NCI-H526 treated with DMSO at 0.1 percent for 48 hours (cell line): ENCODE results near the gene RAP1GAP2.
"Not testable (repeated sequence)": the region's sequence is repeated elsewhere in the genome, so short reads cannot be mapped to it uniquely, and the experiment has no call there.

Experiments
- DNase-seq: peaks from one replicate; lab custom pipeline; 2025; lab: John Stamatoyannopoulos, UW

Gene RAP1GAP2

DNA sequence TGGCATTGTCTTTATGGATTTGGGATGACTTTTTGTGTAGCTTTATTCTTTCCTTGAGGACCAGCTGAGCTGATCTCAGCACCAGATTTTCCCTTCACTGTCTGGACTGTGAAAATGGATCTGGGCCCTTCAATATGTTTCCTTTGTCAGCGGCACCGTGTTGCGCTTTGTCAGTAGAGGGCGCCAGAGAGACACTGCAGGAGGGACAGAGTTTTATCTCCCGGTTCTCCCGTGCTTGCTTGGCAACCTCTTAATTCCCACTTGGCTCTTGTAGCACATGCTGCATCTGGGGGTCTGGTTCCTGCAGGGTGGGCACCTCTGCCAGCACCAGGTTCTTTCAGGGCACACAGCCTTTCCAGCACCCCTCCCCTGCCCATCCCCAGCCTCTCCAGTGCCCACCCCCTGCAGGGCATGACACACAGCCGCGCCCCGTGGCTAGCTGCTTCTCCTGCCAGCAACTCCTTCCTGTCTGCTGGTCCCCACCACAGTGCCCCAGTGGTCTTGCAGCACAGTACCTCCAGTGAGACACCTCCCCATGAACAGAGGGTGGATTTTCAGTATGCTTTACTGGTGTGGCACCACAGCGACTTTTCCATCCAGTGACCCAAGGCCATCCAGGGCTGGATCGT, 247.6 kb downstream of the RAP1GAP2 start:
- no peak for DNase-seq

DNA sequence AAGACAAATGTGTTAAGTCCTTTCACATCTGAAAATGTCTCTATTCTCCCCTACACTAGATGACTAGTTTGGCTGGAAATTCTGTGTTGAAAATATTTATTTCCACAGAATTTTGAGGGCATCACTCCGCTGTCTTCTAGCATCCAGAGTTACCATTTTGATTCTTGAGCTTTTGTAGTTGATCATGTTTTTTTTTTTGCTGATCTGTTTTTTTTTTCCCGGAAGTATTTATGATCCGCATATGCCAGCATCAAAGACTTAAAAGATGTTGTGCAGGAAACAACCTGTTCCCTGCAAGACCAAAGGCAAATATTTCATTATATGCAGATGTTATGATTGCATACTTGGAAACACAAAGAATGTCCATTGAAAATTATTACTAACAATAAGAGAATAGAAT, 250.5 kb downstream of the RAP1GAP2 start:
- DNase-seq: no peak

DNA sequence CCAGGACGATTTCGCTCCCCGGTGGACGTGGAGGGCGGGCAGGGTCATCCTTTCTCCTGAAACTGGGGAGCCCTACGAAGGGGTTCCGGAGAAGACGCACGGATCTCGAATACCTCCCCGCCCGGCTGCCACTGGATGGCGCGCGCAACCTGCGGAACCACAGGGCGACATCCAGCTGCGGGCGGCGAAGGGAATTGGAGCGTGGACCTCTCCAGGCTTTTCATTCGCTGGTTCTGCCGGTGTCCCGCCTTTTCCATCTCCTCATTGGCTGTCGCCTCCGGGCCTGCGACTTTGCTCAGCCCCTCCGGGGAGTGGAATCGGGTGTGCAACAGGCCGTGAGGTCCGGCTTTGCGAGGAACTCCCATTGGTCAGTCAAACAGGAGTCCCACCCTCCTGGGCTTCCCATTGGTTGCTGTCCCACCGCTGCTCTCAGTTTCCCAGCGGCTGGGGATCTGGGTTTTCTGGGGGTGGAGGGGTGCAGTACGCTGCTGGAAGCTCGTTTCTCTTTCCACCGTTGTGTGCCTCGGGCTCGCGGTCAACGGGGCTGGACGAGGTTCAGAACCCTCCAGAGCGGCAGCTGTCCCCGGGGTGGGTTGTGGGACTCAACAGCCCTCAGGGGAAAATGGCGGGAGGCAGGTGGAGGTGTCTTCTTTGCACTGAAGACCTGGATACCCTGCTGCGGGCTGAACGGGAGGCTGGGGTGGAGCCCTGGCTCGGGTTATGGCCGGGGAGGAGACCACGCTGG, 252.7 kb downstream of the RAP1GAP2 start:
- DNase-seq: peak; percentile 80

DNA sequence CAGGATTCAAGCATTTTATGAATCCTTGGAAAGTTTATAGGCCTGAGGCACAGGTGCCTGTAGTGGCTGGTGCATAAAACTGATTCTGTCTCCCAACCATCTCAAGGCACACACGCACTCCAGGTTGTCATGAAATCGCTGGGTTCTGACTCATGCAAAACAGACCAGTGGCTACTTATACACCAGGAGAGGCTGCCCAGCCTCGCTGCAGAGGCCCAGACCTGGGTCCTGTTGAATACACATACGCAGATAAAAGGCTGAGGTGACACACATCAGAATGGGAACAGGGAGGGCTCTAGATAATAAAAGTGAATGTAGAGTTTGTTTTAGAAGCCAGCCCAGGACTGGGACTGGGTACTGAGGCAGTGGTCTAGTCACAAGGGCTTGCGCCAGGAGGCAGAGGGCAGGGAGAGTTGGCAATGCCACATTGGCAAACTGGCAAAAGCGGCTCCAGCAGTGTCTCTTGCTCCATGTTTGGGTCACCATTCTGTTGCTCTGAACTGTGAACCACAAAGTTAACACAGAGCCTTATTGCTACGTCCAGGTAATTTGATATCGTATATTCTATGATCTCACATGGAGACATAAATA, 253.6 kb downstream of the RAP1GAP2 start:
- DNase-seq: no peak

DNA sequence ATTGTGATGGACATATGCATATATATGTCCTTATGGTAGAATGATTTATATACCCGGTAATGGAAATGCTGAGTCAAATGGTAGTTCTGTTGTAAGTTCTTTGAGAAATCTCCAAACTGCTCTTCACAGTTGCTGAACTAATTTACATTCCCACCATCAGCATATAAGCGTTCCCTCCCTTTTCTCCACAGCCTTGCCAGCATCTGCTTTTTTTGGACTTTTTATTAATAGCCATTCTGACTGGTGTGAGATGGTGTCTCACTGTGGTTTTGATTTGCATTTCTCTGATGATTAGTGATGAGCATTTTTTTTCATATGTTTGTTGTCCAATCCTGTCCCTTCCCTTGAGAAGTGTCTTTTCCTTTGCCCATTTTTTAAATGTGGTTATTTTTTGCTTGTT, 258.6 kb downstream of the RAP1GAP2 start:
- DNase-seq: not testable (repeated sequence)

DNA sequence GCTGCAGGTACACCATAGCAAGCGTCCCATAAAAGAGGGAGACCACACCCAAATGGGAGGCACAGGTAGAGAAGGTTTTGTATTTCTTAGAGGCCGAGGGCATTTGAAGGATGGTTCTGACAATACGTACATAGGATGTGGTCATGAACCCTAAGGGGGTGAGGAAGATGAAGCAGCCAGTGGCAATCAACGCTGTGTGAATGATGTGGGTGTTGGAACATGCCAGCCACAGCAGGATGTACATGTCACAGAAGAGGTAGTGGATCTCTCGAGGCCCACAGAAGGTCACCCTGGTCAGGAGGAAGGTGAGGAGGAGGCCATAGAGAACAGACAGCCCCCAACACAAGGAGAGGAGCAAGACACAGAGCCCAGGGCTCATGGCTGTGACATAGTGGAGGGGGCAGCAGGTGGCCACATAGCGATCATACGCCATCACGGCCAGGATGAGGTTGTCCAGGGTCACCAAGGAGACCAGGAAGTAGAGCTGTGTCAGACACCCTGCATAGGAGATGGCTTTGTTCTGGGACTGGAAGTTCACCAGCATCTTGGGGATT, 266.7 kb downstream of the RAP1GAP2 start:
- DNase-seq: not testable (repeated sequence)

DNA sequence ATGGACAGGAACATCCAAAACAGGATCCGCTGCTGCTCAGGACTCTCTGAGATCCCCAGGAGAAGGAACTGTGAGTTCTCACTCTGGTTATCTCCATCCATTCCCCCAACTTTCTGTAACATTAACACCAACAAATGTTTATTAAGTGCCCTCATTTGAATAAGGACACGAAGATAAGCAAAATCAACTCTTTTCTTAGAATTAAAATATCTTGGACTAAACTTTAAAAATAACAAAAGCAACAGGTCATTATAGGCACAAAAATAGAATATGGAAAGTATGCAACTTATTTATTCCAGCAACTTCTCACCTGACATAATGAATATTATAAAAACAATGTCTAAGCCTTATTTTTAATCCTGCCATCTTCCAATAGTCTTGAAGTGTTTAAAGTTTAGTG, 267.3 kb downstream of the RAP1GAP2 start, which contains the start of gene OR1D5:
Gene OR1D5 (minus strand): TSS at position 101 of the 400 bp plus-strand sequence. CDS start 0 bp downstream, at position 101.
- DNase-seq: not testable (repeated sequence)

DNA sequence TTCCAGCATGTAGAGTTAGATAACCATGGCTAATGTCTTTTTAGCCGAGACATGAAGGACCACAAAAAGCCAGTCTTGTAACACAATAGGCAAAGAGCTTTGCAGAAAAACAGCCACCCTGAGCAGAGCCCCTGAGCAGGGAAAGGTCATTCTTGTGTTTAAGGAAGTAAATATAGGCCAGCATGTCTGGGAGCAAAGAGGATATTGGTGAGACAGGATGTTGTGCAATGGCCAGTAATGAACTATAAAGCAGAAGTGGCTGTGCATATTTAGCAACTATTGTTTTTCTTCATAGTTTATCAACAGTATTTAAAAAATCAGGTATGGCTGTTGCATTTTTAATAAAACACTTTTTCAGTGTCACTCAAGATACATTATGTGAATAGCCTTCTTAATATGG, 269.0 kb downstream of the RAP1GAP2 start:
- DNase-seq: not testable (repeated sequence)

DNA sequence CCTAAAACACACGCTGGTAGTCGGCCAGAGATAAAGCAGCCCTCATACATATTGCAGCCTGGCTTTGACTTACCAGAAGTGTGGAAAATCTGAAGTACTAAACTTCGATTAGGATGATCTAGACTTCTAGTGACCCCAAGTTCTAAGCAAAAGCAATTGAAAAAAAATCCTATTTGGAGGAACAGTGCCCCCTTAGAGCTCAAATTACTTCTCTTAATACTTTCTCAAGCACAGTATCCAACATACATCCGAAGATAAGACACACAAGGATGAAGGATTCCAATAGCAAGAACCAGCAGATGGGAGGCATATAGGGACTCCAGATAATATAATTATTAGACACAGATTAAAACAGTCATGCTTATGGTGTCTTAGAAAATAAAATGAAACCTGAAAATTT, 277.6 kb downstream of the RAP1GAP2 start:
- DNase-seq: not testable (repeated sequence)
